Neural progenitor cell (in vitro differentiated cells): ENCODE results near the gene DZIP1L.

Source experiments
- CTCF ChIP-seq: fragments of 200-600 bp; sonication (generic); IDR thresholded peaks from 2 replicates; pipeline ENCODE4 v1.5.1; 2017; ENCODE audit warnings: antibody characterized with exemption, mild to moderate bottlenecking
- EZH2 ChIP-seq: fragments of 200-600 bp; sonication (generic); IDR thresholded peaks from 2 replicates; pipeline ENCODE4 v1.6.1; 2017; ENCODE audit warnings: antibody characterized with exemption, mild to moderate bottlenecking, moderate library complexity

GRCh38 chr3:138084196-138084595 is 31.2 kb downstream of the DZIP1L start:
- no peak for TF ChIP-seq CTCF
- no peak for TF ChIP-seq EZH2
